Heart left ventricle (tissue), 16 donors: ENCODE data around the gene ERCC3. TPM values are rescaled to one million over a fixed set of nuclear protein-coding genes. Genes with fewer than 3 reads are reported as not detected.

ENCODE experiments used
- ATAC-seq, 4 donors: fragments of 200-7000 bp; cut with Tn5 transposase; one replicate each; pipeline ENCODE4 v1.9.1; 2020 to 2022; ENCODE audit warnings: moderate library complexity in 4 of 4, mild to moderate bottlenecking in 3 of 4, moderate number of reproducible peaks in 1 of 4
- DNase-seq, 5 donors: peaks; one replicate each; pipeline ENCODE4 v3.0.0-alpha.2; 2020
- H3K27ac ChIP-seq, 12 donors: fragments of 200-600 bp; sonication (generic) in 4 of 12; one replicate each; pipeline versions ENCODE4 v1.5.0 to v1.8.0; 2016 to 2022; ENCODE audit warnings: mild to moderate bottlenecking in 2 of 12
- H3K27me3 ChIP-seq, 9 donors: fragments of 200-600 bp; sonication (generic) in 2 of 9; one replicate each; pipeline versions ENCODE4 v1.5.1 to v1.8.0; 2016 to 2022; ENCODE audit warnings: mild to moderate bottlenecking in 3 of 9
- H3K36me3 ChIP-seq, 9 donors: fragments of 200-600 bp; sonication (generic) in 2 of 9; one replicate each; pipeline versions ENCODE4 v1.5.0 to v1.8.0; 2018 to 2022; ENCODE audit warnings: mild to moderate bottlenecking in 2 of 9
- H3K4me1 ChIP-seq, 12 donors: fragments of 200-600 bp; sonication (generic) in 4 of 12; one replicate each; pipeline versions ENCODE4 v1.5.0 to v1.8.0; 2016 to 2022; ENCODE audit warnings: mild to moderate bottlenecking in 3 of 12
- H3K4me3 ChIP-seq, 12 donors: fragments of 200-600 bp; sonication (generic) in 4 of 12; one replicate each; pipeline versions ENCODE4 v1.5.0 to v1.8.0; 2017 to 2022; ENCODE audit warnings: mild to moderate bottlenecking in 9 of 12, moderate library complexity in 4 of 12
- H3K9me3 ChIP-seq, 12 donors: fragments of 200-600 bp; sonication (generic) in 4 of 12; one replicate each; pipeline versions ENCODE4 v1.5.0 to v1.8.0; 2016 to 2022; ENCODE audit warnings: mild to moderate bottlenecking in 1 of 12
- CTCF ChIP-seq, 12 donors: fragments of 200-600 bp; sonication (generic) in 4 of 12; IDR thresholded peaks; one replicate each; pipeline versions ENCODE4 v1.5.0 to v1.8.0; 2018 to 2022; ENCODE audit warnings: antibody characterized with exemption in 12 of 12, mild to moderate bottlenecking in 5 of 12
- POLR2A ChIP-seq, 2 donors: fragments of 450-650 bp; IDR thresholded peaks; one replicate each; pipeline ENCODE4 v1.6.1; 2017; ENCODE audit warnings: antibody characterized with exemption in 2 of 2, mild to moderate bottlenecking in 2 of 2, moderate library complexity in 2 of 2
- WGBS, 4 donors: extraction: QIAGEN DNeasy Blood & Tissue Kit in 2 of 4; methylation state at CpG; one replicate each; pipeline versions ENCODE4 v1.1.5 to v1.1.7; 2013 to 2018; 5-methylcytosine and 5-hydroxymethylcytosine counted together
- intact Hi-C, 10 donors: fragments of 100-400 bp; cut with DNase I; formaldehyde crosslinking; loops; one replicate each; pipeline versions ENCODE4 v1.11.1 to v1.14.2; 2022
- polyA plus RNA-seq, 2 donors: library from polyadenylated mRNA; stranded (reverse); fragments of 200-250 nt; gene quantifications; one replicate each; pipeline ENCODE4 v1.2.3, GENCODE V29; 2013
- total RNA-seq, 9 donors: library from RNA; depleted of rRNA in 2 of 9; stranded (reverse); fragments of >200 nt in 2 of 9; fragmentation: NEBNext Ultra II Directional in 3 of 9; extraction: Animal tissue kit (Norgen Biotek cat#: 25700) in 3 of 9; gene quantifications; one replicate each; pipeline versions ENCODE4 v1.1.0 to v1.2.4, GENCODE V29; 2016 to 2023
- donor health status: ischemic (EF 13 %, LVEDD 7.1; RV severe dilation, severe dysfunction).
- donor health status: healthy with polysubstance abuse.
- donor health status: DM: no; HTN: yes; CAD: no.
- donor health status: DM: no; HTN: no; CAD: no.
- donor health status: ischemic (EF 25% LVEDD 6.9; RV normal size, moderate dysfunction).
- donor health status: ischemic (EF 25% LVEDD 5.7; RV mildly dilated, moderate dysfunction).
- donor health status: healthy.
- donor health status: DM: yes; HTN: yes; CAD: no.
- donor health status: ischemic (EF 35%, LVEDD 5.7; RV mildly dilated, moderate dysfunction).
- donor health status: nonischemic (EF 11% LVEDD 7.7; RV severe dilation, severe dysfunction).
- donor health status: DM: yes; HTN: yes; CAD: no.
- donor health status: PGD.
- donor health status: ischemic (EF 29% LVEDD 5.4; RV normal size, mild dysfunction).
- donor health status: nonischemic (EF 23%, LVEDD 6.1; RV moderate dilation, normal function).

Gene ERCC3
- total and polyA plus RNA-seq, 11 donors: 12.6 to 33.1 (median 23.1) TPM

GRCh38 chr2:127220768-127221527 lies 73.0 kb downstream of the ERCC3 start:
- Histone ChIP-seq H3K27me3 (peaks cover 26 to 80% (median 49%) of the 10 kb centered on the region in 9 donors), H3K4me1 (peaks cover 0 to 25% (median 16%) of the 10 kb centered on the region in 12 donors), H3K4me3 (peak overlapping the region in 9 of 12 donors; percentile 32 to 57 (median 50)), H3K9me3 (peaks cover 0 to 14% (median 0%) of the 10 kb centered on the region in 12 donors), H3K36me3 (no peaks in the 10 kb centered on the region), H3K27ac (no peak overlapping the region)
- intact Hi-C loops: no loop called here
- no peak for ATAC-seq
- no peak for TF ChIP-seq CTCF (IDR thresholded peaks at IDR 0.05)
- no peak for TF ChIP-seq POLR2A (IDR thresholded peaks at IDR 0.05)
- DNase-seq: no peak
- WGBS, 4 donors: 27 to 35% (median 30%) methylated on average over 31 of the region's 31 CpGs

- peak within 1 kb of the TSS; percentile 10 to 57 (median 50) for H3K4me3 ChIP-seq
- WGBS, 4 donors: 1 to 3% (median 2%) methylated on average over 10 to 43 of the region's 43 CpGs
- H3K27me3 ChIP-seq: peaks cover 26 to 76% (median 49%) of the 10 kb centered on the region in 9 donors
- ATAC-seq: no peak
- no peak for DNase-seq
- peaks cover 0 to 14% (median 0%) of the 10 kb centered on the region in 12 donors for H3K9me3 ChIP-seq
- no peaks in the 10 kb centered on the region for H3K36me3 ChIP-seq
- no peak for TF ChIP-seq POLR2A (IDR thresholded peaks at IDR 0.05)
- no peak for TF ChIP-seq CTCF (IDR thresholded peaks at IDR 0.05)
- intact Hi-C loops: no loop called here
- peaks cover 0 to 25% (median 16%) of the 10 kb centered on the region in 12 donors for H3K4me1 ChIP-seq
- peak within 1 kb of the TSS in 2 of 12 donors; percentile 28 to 29 for H3K27ac ChIP-seq
Observed at GRCh38 chr2:127220102-127220767, 73.7 kb downstream of the ERCC3 start, which contains the start of gene CYP27C1. TSS of gene CYP27C1 (minus strand) at chr2:127220299. CDS start at chr2:127220270, 29 bp downstream.

GRCh38 chr2:127219171-127220070 lies 74.5 kb downstream of the ERCC3 start:
- H3K27me3 ChIP-seq: peaks cover 26 to 76% (median 49%) of the 10 kb centered on the region in 9 donors
- H3K27ac ChIP-seq: peak overlapping the region in 2 of 12 donors; percentile 28 to 29
- peak in 2 of 4 donors; percentile 20 to 42 for ATAC-seq
- no peak for DNase-seq
- no peak for TF ChIP-seq POLR2A (IDR thresholded peaks at IDR 0.05)
- no peak for TF ChIP-seq CTCF (IDR thresholded peaks at IDR 0.05)
- peaks cover 0 to 14% (median 0%) of the 10 kb centered on the region in 12 donors for H3K9me3 ChIP-seq
- H3K4me3 ChIP-seq: peak overlapping the region; percentile 10 to 57 (median 50)
- H3K4me1 ChIP-seq: peaks cover 0 to 25% (median 16%) of the 10 kb centered on the region in 12 donors
- H3K36me3 ChIP-seq: no peaks in the 10 kb centered on the region
- 1 to 3% (median 2%) methylated on average over 49 to 71 of the region's 71 CpGs for WGBS, 4 donors
- intact Hi-C loops: no loop called here
